ENCODE measurements around the gene CIDEC. TPM values are rescaled to one million over a fixed set of nuclear protein-coding genes. Genes with fewer than 3 reads are reported as not detected.

The CIDEC gene
- total and polyA plus RNA-seq, 2 of the 8 experiments (the other 6 are each of a cell fraction or from before 2014, with no cell fraction given), result not detected

GRCh38 chr3:9843715-9844438, 36.2 kb downstream of the CIDEC start, which contains the start of gene RPUSD3:
TSS of gene RPUSD3 (minus strand) at chr3:9844008. CDS start at chr3:9843990, 18 bp downstream.
- Histone ChIP-seq H3K4me3 (ENCODE audit: extremely low read depth in 1 of 4, insufficient read depth in 2 of 4, low read depth in 3 of 4, low read length in 4 of 4) (peak within 1 kb of the TSS; percentile 73 to 90 (median 78)), H3K56ac (replicated peaks; ENCODE audit: insufficient read length, low read depth, low read length) (peak within 1 kb of the TSS; percentile 66)
- TF ChIP-seq CHD2 (IDR thresholded peaks at IDR 0.05; ENCODE audit: low read length) (peak; percentile 89), CTBP2 (IDR thresholded peaks at IDR 0.05; ENCODE audit: borderline replicate concordance, insufficient read depth, insufficient read length, low read length) (no peak), ZNF274 (IDR thresholded peaks at IDR 0.05; ENCODE audit: borderline replicate concordance, extremely low read depth, low read length) (no peak), POLR2AphosphoS5 (IDR thresholded peaks at IDR 0.05; ENCODE audit: low read depth, low read length) (peak; percentile 58; the same call in 1 of the 2 replicates), SUZ12 (IDR thresholded peaks at IDR 0.05; ENCODE audit: low read length) (no peak), SIRT6 (IDR thresholded peaks at IDR 0.05; ENCODE audit: low read length) (no peak), EP300 (IDR thresholded peaks at IDR 0.05; ENCODE audit: borderline replicate concordance in 1 of 2, low read depth in 2 of 2, low read length in 2 of 2) (no peak), TEAD4 (IDR thresholded peaks at IDR 0.05; ENCODE audit: low read depth, low read length) (no peak), MAFK (IDR thresholded peaks at IDR 0.05; ENCODE audit: low read depth, low read length) (no peak), KDM4A (IDR thresholded peaks at IDR 0.05; ENCODE audit: low read depth, low read length, severe bottlenecking) (peak; percentile 82), BACH1 (IDR thresholded peaks at IDR 0.05; ENCODE audit: low read length) (no peak), ASH2L (IDR thresholded peaks at IDR 0.05; ENCODE audit: low read length) (peak; percentile 44)

More at GRCh38 chr3:9843715-9844438, 36.2 kb downstream of the CIDEC start, which contains the start of gene RPUSD3:
- no peaks in the 10 kb centered on the region for H3K79me1 ChIP-seq (ENCODE audit: low read depth, low read length)
- DNase-seq (ENCODE audit: low read depth in 1 of 2, low spot score in 2 of 2) (peak; percentile 93 to 100), FAIRE-seq (no peak)
- H3K79me2 ChIP-seq (ENCODE audit: control insufficient read depth in 1 of 2, insufficient read depth in 2 of 2, low read length in 2 of 2), result no peaks in the 10 kb centered on the region
- H3K23me2 ChIP-seq (ENCODE audit: low read depth, low read length), result peaks cover 7% of the 10 kb centered on the region
- 0 out of 2 replicates have a peak within 1 kb of the TSS, but pooled peaks have one; percentile 71 for H2BK12ac ChIP-seq (ENCODE audit: low read depth, low read length)
- peak within 1 kb of the TSS; percentile 84 for H2BK5ac ChIP-seq (ENCODE audit: low read depth, low read length)
- H4K20me1 ChIP-seq (replicated peaks in 1 of 2; ENCODE audit: control insufficient read depth in 1 of 2, insufficient read depth in 2 of 2, low read length in 2 of 2), result peaks cover 0 to 4% of the 10 kb centered on the region in 2 experiments
- no peaks in the 10 kb centered on the region for H3K9me3 ChIP-seq (ENCODE audit: insufficient read depth in 2 of 2, low read depth in 1 of 2, low read length in 1 of 2)
- 0 out of 2 replicates have a peak within 1 kb of the TSS, but pooled peaks have one; percentile 39 for H2AK5ac ChIP-seq (ENCODE audit: low read depth, low read length)
- peak within 1 kb of the TSS; percentile 55; the same call in 1 of the 2 replicates for H2BK15ac ChIP-seq (ENCODE audit: low read length)
- H3K4me2 ChIP-seq (ENCODE audit: insufficient read depth in 1 of 2, low read depth in 2 of 2, low read length in 2 of 2), result peak within 1 kb of the TSS; percentile 82 to 87
- peak within 1 kb of the TSS; percentile 94 for H4K8ac ChIP-seq (ENCODE audit: extremely low read depth, insufficient read depth, low read length)
- peak within 1 kb of the TSS; percentile 63 to 71 (median 68) for H3K9ac ChIP-seq (replicated peaks in 1 of 4; ENCODE audit: extremely low read depth in 1 of 4, low read depth in 3 of 4, low read length in 3 of 4)
- H3K14ac ChIP-seq (ENCODE audit: insufficient read length), result no peak within 1 kb of the TSS
- H3K36me3 ChIP-seq (ENCODE audit: control insufficient read depth in 2 of 4, insufficient read depth in 4 of 4, low read length in 3 of 4), result peaks cover 0 to 25% (median 15%) of the 10 kb centered on the region in 4 experiments; a peak in 6 of 8 replicates
- no peak within 1 kb of the TSS for H2BK120ac ChIP-seq (replicated peaks; ENCODE audit: low read depth, low read length)
- peak within 1 kb of the TSS; percentile 60 for H2AFZ ChIP-seq (ENCODE audit: low read length)
- POLR2A ChIA-PET (ENCODE audit: partially characterized antibody), result interaction anchor here (0.7 to 2.8 kb wide), 12 partner anchors 14 to 108 kb away, joined by 3 to 10 read pairs (median 4); partner anchors contain the start of genes CRELD1 and PRRT3
- CTCF ChIA-PET (ENCODE audit: partially characterized antibody), result interaction anchor here (0.7 to 2.1 kb wide), 6 partner anchors 14 to 1070 kb away, joined by 3 to 9 read pairs (median 3); partner anchors contain the start of gene CRELD1
- H3K27ac ChIP-seq (ENCODE audit: low read depth, low read length), result peak within 1 kb of the TSS; percentile 62; the same call in 1 of the 2 replicates
- WGBS, 2 experiments (ENCODE audit: extremely low coverage in 1 of 2, insufficient coverage in 1 of 2, insufficient read length in 1 of 2, insufficient replicate concordance in 2 of 2, low coverage in 1 of 2, low lambda C conversion rate in 2 of 2, missing lambda C conversion rate in 1 of 2), result 3% methylated on average over 42 of the region's 42 CpGs; no CpG with 5 or more reads in 1 of the 2 experiments
- peak within 1 kb of the TSS; percentile 89 for H4K5ac ChIP-seq (ENCODE audit: insufficient read length, low read depth, low read length)
- H3K4ac ChIP-seq (replicated peaks; ENCODE audit: insufficient read length, low read depth, low read length), result peak within 1 kb of the TSS; percentile 94
- H3K18ac ChIP-seq (ENCODE audit: extremely low read depth, low read length), result peak within 1 kb of the TSS; percentile 96
- no peak within 1 kb of the TSS for H3K23ac ChIP-seq (ENCODE audit: insufficient read length)
- peak within 1 kb of the TSS; percentile 72; the same call in 1 of the 2 replicates for H2BK20ac ChIP-seq (ENCODE audit: low read length)
- H3K4me1 ChIP-seq (replicated peaks in 1 of 4; ENCODE audit: control insufficient read depth in 3 of 4, insufficient read depth in 4 of 4, low read length in 3 of 4), result peaks cover 0 to 6% (median under 1%) of the 10 kb centered on the region in 4 experiments; a peak in 2 of 7 replicates
- H3K27me3 ChIP-seq (replicated peaks in 1 of 4; ENCODE audit: control insufficient read depth in 3 of 4, extremely low read depth in 1 of 4, insufficient read depth in 3 of 4, low read length in 3 of 4), result no peaks in the 10 kb centered on the region
- H4K91ac ChIP-seq (replicated peaks; ENCODE audit: insufficient read length, low read length), result peak within 1 kb of the TSS; percentile 18

Data from H1 (cell line).